Measurements from ENCODE around the gene KLHDC8A.

The KLHDC8A gene

GRCh38 chr1:205346956-205347574, 9.7 kb downstream of the KLHDC8A start:
- in situ Hi-C loops (cut with MboI; ENCODE audit: low sequenced_read_pairs) = no loop called here

DNA sequence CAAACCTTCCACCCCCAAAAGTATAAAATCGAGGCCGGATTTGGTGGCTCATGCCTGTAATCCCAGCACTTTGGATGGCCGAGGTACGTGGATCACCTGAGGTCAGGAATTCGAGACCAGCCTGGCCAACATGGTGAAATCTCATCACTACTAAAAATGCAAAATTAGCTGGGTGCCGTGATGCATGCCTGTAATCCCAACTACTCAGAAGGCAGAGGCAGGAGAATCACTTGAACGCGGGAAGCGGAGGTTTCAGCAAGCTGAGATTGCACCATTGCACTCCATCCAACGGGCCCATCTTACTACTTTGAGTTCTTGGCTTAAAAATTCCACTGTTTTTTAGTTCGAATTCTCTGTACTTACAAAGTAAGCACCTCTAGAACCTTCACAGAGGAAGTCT, 11.0 kb downstream of the KLHDC8A start:
- in situ Hi-C loops (cut with MboI; ENCODE audit: low sequenced_read_pairs) = no loop called here

DNA sequence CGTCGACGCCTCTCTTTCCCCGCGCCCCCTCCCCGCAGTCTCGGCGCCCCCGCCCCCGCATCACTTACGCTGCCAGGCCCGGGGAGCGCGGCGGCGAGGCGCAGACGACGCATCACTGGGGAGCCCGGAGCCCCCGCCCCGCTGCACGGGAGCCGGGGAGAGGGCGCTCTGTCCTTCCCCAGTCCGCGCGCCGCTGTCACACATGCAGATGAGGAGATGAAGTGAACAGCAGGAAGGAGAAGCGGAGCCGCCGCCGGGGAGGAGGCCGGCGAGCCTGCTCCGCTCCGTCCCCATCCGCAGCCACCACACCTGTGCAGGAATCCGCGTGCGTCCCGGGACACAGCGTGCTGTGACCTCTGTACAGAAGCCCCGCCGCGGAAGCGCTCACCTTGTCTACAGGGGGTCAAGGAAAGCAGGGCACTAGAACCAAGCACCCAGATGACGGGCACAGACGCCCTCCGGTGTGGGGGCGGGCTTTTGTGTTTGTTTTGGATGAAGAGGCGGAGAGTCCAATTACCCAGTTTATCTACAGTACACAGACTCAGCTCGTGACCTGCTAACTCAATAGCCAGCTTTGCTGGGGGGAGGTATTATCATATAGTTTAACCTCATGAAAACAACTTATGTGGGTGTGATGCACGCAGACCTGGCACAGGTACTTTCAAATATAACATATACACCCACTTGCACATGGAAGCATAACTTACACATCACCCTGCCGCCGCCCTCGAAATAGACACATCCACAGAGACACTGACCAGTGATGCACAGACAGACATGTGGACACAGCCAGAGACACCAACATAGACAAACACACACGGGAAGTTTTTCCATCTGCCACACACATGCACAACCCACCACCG, 12.4 kb downstream of the KLHDC8A start:
- in situ Hi-C loops (cut with MboI; ENCODE audit: low sequenced_read_pairs) = no loop called here

GRCh38 chr1:205343431-205344065, 13.2 kb downstream of the KLHDC8A start:
- in situ Hi-C loops (cut with MboI; ENCODE audit: low sequenced_read_pairs) = no loop called here

DNA sequence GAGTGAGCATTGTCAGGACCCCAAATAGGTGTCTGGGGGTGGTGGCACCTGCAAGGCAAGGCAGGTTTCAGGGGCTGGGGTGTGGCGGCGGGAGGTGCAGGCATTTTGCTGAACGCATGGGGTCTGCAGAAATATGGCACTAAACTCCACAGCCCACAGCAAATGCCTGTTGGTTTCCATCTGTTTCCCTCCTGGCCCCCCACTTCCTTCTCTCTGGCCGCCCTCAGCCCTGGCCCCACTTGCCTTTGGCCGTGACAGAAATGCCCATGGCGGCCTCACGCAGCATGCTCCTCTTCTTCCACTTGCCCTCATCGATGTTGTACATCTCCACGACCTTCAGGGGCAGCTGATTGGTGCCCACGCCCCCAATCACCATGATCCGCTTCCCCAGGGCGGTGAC, 13.7 kb downstream of the KLHDC8A start:
- in situ Hi-C loops (cut with MboI; ENCODE audit: low sequenced_read_pairs) = no loop called here

DNA sequence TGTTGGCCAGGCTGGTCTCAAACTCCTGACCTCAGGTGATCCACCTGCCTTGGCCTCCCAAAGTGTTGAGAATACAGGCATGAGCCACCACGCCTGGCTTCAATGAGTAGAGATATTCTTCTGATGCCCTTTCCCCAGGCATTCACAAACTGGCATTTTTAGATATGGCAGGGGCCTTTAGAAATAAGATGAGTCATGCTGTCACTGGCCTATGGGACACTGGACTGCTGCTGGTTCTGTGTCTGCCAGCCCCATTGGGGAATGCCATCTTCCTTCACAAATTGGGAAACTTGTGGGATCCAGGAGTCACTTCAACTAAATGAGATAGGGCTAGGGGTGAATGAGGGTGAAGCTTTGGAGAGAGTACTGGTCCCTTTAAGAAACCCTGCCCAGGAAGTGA, 16.0 kb downstream of the KLHDC8A start:
- in situ Hi-C loops (cut with MboI; ENCODE audit: low sequenced_read_pairs) = no loop called here

DNA sequence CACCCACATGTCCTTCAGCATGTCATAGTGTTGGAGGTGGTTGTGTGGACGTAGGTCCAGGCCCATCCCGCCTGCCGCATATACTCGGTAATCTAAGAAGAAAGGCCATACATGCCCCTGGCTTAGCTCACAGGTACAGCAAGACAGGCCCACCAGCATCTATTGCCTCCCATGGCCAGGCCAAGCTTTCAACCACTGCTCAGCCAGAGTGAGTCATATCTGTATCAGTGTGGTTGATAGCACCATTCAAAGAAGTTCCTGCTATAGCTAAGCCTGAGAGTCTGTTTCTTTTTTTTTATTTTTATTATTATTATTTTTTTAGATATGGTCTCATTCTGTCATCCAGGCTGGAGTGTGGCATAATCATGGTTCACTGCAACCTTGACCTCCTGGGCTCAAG, 17.0 kb downstream of the KLHDC8A start:
- in situ Hi-C loops (cut with MboI; ENCODE audit: low sequenced_read_pairs) = no loop called here

GRCh38 chr1:205339197-205339702, 17.5 kb downstream of the KLHDC8A start:
- in situ Hi-C loops (cut with MboI; ENCODE audit: low sequenced_read_pairs) = no loop called here

DNA sequence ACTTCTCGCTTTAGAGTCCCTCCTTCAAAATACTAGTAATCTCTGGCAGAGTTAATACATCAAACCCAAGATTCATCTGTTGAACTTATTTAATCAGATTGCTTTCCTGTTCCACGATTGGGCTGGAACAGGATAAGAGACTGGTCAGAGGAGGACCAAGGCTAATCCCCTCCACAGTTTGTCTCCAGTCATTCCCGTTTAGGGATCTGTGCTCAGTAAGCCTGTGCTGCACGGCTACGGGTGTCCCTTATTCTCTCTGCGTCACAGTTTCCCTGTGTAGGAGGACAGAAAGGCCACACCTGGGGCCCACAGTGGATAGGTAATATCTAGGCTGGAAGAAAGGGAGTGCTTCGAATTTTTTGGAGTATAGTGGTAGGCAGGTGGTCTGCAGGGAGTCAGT, 18.7 kb downstream of the KLHDC8A start:
- in situ Hi-C loops (cut with MboI; ENCODE audit: low sequenced_read_pairs) = no loop called here

- in situ Hi-C loops (cut with MboI; ENCODE audit: low sequenced_read_pairs) = no loop called here
Measured at GRCh38 chr1:205337481-205337880, 19.2 kb downstream of the KLHDC8A start.

DNA sequence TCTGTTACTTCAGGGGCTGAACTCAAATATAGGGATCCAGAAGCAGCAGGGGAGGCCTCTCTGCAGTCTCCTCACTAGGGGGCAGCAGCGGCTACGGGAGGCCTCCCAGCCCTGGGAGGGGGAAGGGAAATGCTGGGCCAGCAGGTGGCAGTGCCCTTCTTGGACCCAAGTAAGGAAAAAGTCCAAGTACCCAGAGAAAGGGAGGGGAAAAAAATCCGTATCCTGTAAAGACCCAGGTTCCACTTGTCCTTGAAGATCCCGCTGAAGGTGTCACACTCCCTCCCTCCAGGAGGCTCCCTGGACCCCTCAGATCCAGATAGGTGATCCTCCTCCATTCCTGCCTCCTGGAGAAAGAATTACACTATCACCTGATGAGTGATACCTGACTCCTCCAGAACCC, 21.0 kb downstream of the KLHDC8A start:
- in situ Hi-C loops (cut with MboI; ENCODE audit: low sequenced_read_pairs) = no loop called here

- in situ Hi-C loops (cut with MboI; ENCODE audit: low sequenced_read_pairs) = no loop called here
Measured at GRCh38 chr1:205332015-205332791, 24.5 kb downstream of the KLHDC8A start.

- in situ Hi-C loops (cut with MboI; ENCODE audit: low sequenced_read_pairs) = no loop called here
Measured at GRCh38 chr1:205330150-205330549, 26.6 kb downstream of the KLHDC8A start.

GRCh38 chr1:205329719-205330118, 27.0 kb downstream of the KLHDC8A start:
- in situ Hi-C loops (cut with MboI; ENCODE audit: low sequenced_read_pairs) = no loop called here

GRCh38 chr1:205328476-205328875, 28.2 kb downstream of the KLHDC8A start:
- in situ Hi-C loops (cut with MboI; ENCODE audit: low sequenced_read_pairs) = no loop called here

DNA sequence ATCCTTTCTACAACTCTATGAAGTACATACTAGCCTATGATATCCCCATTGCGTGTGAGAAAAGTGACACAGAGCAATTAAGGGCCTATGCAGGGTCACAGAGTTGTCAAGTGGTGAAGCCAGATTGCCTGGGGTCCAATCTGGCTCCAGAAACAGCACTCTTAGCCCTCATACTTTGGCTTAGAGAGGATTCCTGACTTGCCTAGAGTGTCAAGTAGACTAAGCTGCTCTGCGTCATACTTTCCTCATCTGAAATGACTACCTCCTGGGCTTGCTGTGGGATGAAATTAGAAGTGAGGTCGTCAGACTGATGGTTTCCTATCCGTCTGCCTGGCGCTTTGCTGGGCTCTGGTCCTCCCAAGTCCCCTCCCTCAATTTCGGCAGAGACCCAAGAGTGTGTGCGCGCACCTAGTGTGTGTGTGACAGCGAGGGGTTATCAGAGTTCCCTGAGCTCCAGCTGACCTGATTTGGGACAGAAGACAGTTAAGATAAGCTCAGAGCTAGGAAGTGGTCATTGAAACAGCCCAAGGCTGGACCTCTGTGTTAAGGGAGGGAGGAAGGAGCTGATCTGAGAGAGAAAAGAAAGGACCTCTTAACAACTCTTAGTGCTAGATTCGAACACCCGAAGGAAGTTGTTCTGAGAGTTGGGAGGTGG, 29.8 kb downstream of the KLHDC8A start:
- in situ Hi-C loops (cut with MboI; ENCODE audit: low sequenced_read_pairs) = no loop called here

GRCh38 chr1:205325334-205325884, 31.3 kb downstream of the KLHDC8A start:
- in situ Hi-C loops (cut with MboI; ENCODE audit: low sequenced_read_pairs) = no loop called here

DNA sequence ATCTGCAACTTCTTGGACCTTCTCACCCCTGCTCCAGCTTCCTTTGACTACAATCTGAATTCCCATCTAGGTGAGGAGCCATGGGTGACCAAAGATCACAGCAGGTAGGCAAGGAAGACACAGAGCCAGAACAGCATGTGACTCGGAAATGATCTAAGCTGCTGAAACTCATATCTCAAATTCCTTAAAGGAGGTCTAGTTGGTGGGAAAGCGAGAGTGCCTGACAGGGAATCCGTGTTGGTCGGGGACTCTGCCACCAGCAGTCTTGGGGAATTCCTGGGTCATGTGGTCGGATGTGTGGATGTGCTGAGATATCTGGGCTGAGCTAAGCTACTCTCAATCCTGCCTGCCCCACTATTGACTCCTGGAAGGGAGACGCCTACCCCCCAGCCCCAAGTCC, 31.9 kb downstream of the KLHDC8A start:
- in situ Hi-C loops (cut with MboI; ENCODE audit: low sequenced_read_pairs) = loop anchor here (5.0 kb wide), 1 partner anchor 42 kb away; no protein-coding TSS in a partner anchor

GRCh38 chr1:205323794-205324193, 32.9 kb downstream of the KLHDC8A start:
- in situ Hi-C loops (cut with MboI; ENCODE audit: low sequenced_read_pairs) = loop anchor here (5.0 kb wide), 1 partner anchor 41 kb away; no protein-coding TSS in a partner anchor

- in situ Hi-C loops (cut with MboI; ENCODE audit: low sequenced_read_pairs) = loop anchor here (5.0 kb wide), 1 partner anchor 40 kb away; no protein-coding TSS in a partner anchor
Measured at GRCh38 chr1:205321959-205322283, 34.8 kb downstream of the KLHDC8A start.

All from HL-60/S4 treated with phorbol 12-myristate 13-acetate at 8.2 ng/mL for 4 days and 3 days (cell line).